A549 (cell line): ENCODE data around the gene DUSP7. TPM values are rescaled to one million over a fixed set of nuclear protein-coding genes. Genes with fewer than 3 reads are reported as not detected.

Source experiments
- ATAC-seq, 2 experiments: fragments of 200-7000 bp in 1 of 2; fragments of >200 bp in 1 of 2; cut with Nextera tagmentation in 1 of 2; cut with Tn5 transposase in 1 of 2; 3 replicates each; pipeline versions ENCODE4 v1.8.0 to v1.9.1; 2018 to 2020; ENCODE audit warnings: mild to moderate bottlenecking in 1 of 2, moderate library complexity in 1 of 2
- CTCF ChIA-PET: fragments of 300-600 bp; sonication (Branson Sonifier 250); formaldehyde crosslinking; extraction: SDS; loops from one replicate; lab custom pipeline; 2021; ENCODE audit warnings: antibody characterized with exemption, inconsistent platforms; lab: Yijun Ruan, JAX
- POLR2A ChIA-PET: fragments of 350-600 bp; formaldehyde crosslinking; extraction: SDS; loops from one replicate; lab custom pipeline; 2021; ENCODE audit warnings: antibody characterized with exemption, inconsistent platforms; lab: Yijun Ruan, JAX
- DNase-seq, 2 experiments: peaks; one replicate each; pipeline versions ENCODE4 v3.0.0 to v3.0.0-alpha.2; 2011 to 2016; ENCODE audit warnings: low read depth in 1 of 2, low spot score in 1 of 2
- FAIRE-seq: peaks from 2 replicates; lab custom pipeline; 2011; peaks lifted over from hg19 to GRCh38; lab: Jason Lieb, UNC
- H3K27ac ChIP-seq, 2 experiments: fragments of >200 bp; sonication (Bioruptor Twin); formaldehyde crosslinking; 3 replicates each; pipeline ENCODE4 v1.5.1; 2016 to 2017
- H3K4me1 ChIP-seq: fragments of >200 bp; sonication (Bioruptor Twin); formaldehyde crosslinking; 3 replicates; pipeline ENCODE4 v1.6.1; 2016
- H3K4me2 ChIP-seq: fragments of >200 bp; sonication (Bioruptor Twin); formaldehyde crosslinking; 3 replicates; pipeline ENCODE4 v1.6.1; 2016
- H3K4me3 ChIP-seq: fragments of >200 bp; sonication (Bioruptor Twin); formaldehyde crosslinking; 3 replicates; pipeline ENCODE4 v1.5.1; 2016
- H3K9me3 ChIP-seq: fragments of >200 bp; sonication (Bioruptor Twin); formaldehyde crosslinking; 3 replicates; pipeline ENCODE4 v1.6.1; 2016
- CBX2 ChIP-seq: fragments of 200-600 bp; sonication (generic); IDR thresholded peaks from 2 replicates; pipeline ENCODE4 v1.6.1; 2016; ENCODE audit warnings: low read depth, mild to moderate bottlenecking, borderline replicate concordance
- CEBPB ChIP-seq, 2 experiments: fragments of >200 bp in 1 of 2; sonication (Bioruptor Twin) in 1 of 2; formaldehyde crosslinking in 1 of 2; IDR thresholded peaks; 2 replicates each; pipeline ENCODE4 v1.6.1; 2012 to 2016
- CHD2 ChIP-seq: fragments of 150-350 bp; IDR thresholded peaks from 2 replicates; pipeline ENCODE4 v1.6.1; 2014; ENCODE audit warnings: low read length; ENCODE audit not compliant: partially characterized antibody
- CHD4 ChIP-seq: fragments of 200-600 bp; sonication (generic); IDR thresholded peaks from 2 replicates; pipeline ENCODE4 v1.6.1; 2016; ENCODE audit warnings: antibody characterized with exemption, mild to moderate bottlenecking, borderline replicate concordance
- ESRRA ChIP-seq: fragments of 150-350 bp; IDR thresholded peaks from 2 replicates; pipeline ENCODE4 v1.6.1; 2014; ENCODE audit warnings: mild to moderate bottlenecking, low read length, borderline replicate concordance
- FOSB ChIP-seq: fragments of 250-450 bp; sonication (Bioruptor Pico); IDR thresholded peaks from 2 replicates; pipeline ENCODE4 v1.5.0; 2020; ENCODE audit warnings: mild to moderate bottlenecking, moderate library complexity
- FOSL2 ChIP-seq, 2 experiments: fragments of 450-650 bp in 1 of 2; fragments of >200 bp in 1 of 2; sonication (Bioruptor Twin) in 1 of 2; formaldehyde crosslinking; IDR thresholded peaks; 2 replicates each; pipeline versions ENCODE4 v1.5.0 to v1.6.1; 2016 to 2020; ENCODE audit warnings: mild to moderate bottlenecking in 1 of 2, moderate library complexity in 1 of 2
- GATA3 ChIP-seq: IDR thresholded peaks from 2 replicates; pipeline ENCODE4 v1.6.1; 2012; ENCODE audit warnings: borderline replicate concordance
- HOXB13 ChIP-seq: fragments of 250-450 bp; sonication (Bioruptor Pico); IDR thresholded peaks from 2 replicates; pipeline ENCODE4 v1.5.0; 2020; ENCODE audit warnings: low read depth, mild to moderate bottlenecking, moderate library complexity
- HOXB5 ChIP-seq: fragments of 250-450 bp; sonication (Bioruptor Pico); IDR thresholded peaks from 2 replicates; pipeline ENCODE4 v1.5.0; 2020; ENCODE audit warnings: mild to moderate bottlenecking, moderate library complexity
- KDM5A ChIP-seq: fragments of 200-600 bp; sonication (generic); IDR thresholded peaks from 2 replicates; pipeline ENCODE4 v1.6.1; 2016; ENCODE audit warnings: antibody characterized with exemption, mild to moderate bottlenecking
- MAZ ChIP-seq: fragments of 150-350 bp; IDR thresholded peaks from 2 replicates; pipeline ENCODE4 v1.6.1; 2014; ENCODE audit warnings: antibody characterized with exemption, low read depth, low read length, borderline replicate concordance
- NPAS2 ChIP-seq: fragments of 250-450 bp; sonication (Bioruptor Pico); IDR thresholded peaks from 2 replicates; pipeline ENCODE4 v1.8.0; 2022; ENCODE audit warnings: mild to moderate bottlenecking, moderate library complexity, borderline replicate concordance
- NR3C1 ChIP-seq: fragments of >200 bp; sonication (Bioruptor Twin); formaldehyde crosslinking; IDR thresholded peaks from 3 replicates; pipeline ENCODE4 v1.6.1; 2017
- RARB ChIP-seq: fragments of 250-450 bp; sonication (Bioruptor Pico); IDR thresholded peaks from 2 replicates; pipeline ENCODE4 v1.8.0; 2021; ENCODE audit warnings: mild to moderate bottlenecking, moderate library complexity
- WGBS: methylation state at CpG from one replicate; pipeline ENCODE4 v1.1.6; 2017; ENCODE audit errors: missing lambda C conversion rate; 5-methylcytosine and 5-hydroxymethylcytosine counted together
- polyA plus RNA-seq, 4 experiments: library from polyadenylated mRNA; depleted of rRNA in 3 of 4; stranded (reverse); fragments of >200 nt; fragmentation: RNase III in 1 of 4; extraction: RNeasy Plus Mini Kit Qiagen cat#74134 plus additional on column Dnase treatment in 1 of 4; gene quantifications; 2 replicates in 3 of 4; 3 replicates in 1 of 4; pipeline ENCODE4 v1.2.3, GENCODE V29; 2011 to 2017
- TF ChIP-seq, protein P1 (sequence below): fragments of >200 bp; sonication (Bioruptor Twin); formaldehyde crosslinking; IDR thresholded peaks from 3 replicates; pipeline ENCODE4 v1.5.1; 2016
- TF ChIP-seq, protein P2 (sequence below): fragments of 150-350 bp; IDR thresholded peaks from 2 replicates; pipeline ENCODE4 v1.6.1; 2014; ENCODE audit warnings: low read depth, mild to moderate bottlenecking, low read length
- TF ChIP-seq, protein P3 (sequence below): fragments of 250-450 bp; sonication (Bioruptor Pico); IDR thresholded peaks from 2 replicates; pipeline ENCODE4 v1.5.0; 2021; ENCODE audit warnings: mild to moderate bottlenecking, moderate library complexity, borderline replicate concordance
- TF ChIP-seq, protein P4 (sequence below): fragments of >200 bp; sonication (Bioruptor Twin); formaldehyde crosslinking; IDR thresholded peaks from 3 replicates; pipeline ENCODE4 v1.6.1; 2016
- TF ChIP-seq, protein P5 (sequence below): fragments of >200 bp; sonication (Bioruptor Twin); formaldehyde crosslinking; IDR thresholded peaks from 2 replicates; pipeline ENCODE4 v1.6.1; 2016

The DUSP7 gene
- polyA plus RNA-seq, 2 of the 4 experiments (the other 2 are of a cell fraction): 4.4 to 4.8 TPM

DNA sequence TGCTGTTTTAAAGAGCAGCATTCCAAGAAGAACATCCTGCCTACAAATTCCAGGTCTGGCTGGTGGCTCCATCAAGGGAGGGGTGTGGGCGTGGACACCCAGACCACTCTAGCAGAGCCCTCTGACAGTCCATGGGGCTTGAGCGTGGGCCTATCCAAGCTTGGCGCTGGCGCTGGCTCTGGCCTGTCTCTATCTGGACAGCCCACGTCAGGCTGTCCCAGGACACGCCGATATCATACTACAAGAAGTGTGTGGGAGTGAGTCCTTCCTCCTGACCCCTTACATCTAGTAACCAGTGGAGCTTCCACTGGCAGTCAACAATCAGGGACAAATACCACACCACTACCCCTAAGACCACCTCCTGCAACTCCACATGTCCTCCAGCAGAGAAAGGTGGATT lies 17.1 kb upstream of the DUSP7 start (continued):
- TF ChIP-seq, protein P1, sequence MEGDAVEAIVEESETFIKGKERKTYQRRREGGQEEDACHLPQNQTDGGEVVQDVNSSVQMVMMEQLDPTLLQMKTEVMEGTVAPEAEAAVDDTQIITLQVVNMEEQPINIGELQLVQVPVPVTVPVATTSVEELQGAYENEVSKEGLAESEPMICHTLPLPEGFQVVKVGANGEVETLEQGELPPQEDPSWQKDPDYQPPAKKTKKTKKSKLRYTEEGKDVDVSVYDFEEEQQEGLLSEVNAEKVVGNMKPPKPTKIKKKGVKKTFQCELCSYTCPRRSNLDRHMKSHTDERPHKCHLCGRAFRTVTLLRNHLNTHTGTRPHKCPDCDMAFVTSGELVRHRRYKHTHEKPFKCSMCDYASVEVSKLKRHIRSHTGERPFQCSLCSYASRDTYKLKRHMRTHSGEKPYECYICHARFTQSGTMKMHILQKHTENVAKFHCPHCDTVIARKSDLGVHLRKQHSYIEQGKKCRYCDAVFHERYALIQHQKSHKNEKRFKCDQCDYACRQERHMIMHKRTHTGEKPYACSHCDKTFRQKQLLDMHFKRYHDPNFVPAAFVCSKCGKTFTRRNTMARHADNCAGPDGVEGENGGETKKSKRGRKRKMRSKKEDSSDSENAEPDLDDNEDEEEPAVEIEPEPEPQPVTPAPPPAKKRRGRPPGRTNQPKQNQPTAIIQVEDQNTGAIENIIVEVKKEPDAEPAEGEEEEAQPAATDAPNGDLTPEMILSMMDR: no peak
- TF ChIP-seq CEBPB (IDR thresholded peaks at IDR 0.05) (no peak), HOXB13 (CRISPR knock-in tag) (no peak), KDM5A (no peak), FOSB (CRISPR knock-in tag) (no peak), NPAS2 (CRISPR knock-in tag) (no peak), CHD2 (no peak)
- TF ChIP-seq, protein P2, sequence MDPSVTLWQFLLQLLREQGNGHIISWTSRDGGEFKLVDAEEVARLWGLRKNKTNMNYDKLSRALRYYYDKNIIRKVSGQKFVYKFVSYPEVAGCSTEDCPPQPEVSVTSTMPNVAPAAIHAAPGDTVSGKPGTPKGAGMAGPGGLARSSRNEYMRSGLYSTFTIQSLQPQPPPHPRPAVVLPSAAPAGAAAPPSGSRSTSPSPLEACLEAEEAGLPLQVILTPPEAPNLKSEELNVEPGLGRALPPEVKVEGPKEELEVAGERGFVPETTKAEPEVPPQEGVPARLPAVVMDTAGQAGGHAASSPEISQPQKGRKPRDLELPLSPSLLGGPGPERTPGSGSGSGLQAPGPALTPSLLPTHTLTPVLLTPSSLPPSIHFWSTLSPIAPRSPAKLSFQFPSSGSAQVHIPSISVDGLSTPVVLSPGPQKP: no peak
- TF ChIP-seq, protein P3, sequence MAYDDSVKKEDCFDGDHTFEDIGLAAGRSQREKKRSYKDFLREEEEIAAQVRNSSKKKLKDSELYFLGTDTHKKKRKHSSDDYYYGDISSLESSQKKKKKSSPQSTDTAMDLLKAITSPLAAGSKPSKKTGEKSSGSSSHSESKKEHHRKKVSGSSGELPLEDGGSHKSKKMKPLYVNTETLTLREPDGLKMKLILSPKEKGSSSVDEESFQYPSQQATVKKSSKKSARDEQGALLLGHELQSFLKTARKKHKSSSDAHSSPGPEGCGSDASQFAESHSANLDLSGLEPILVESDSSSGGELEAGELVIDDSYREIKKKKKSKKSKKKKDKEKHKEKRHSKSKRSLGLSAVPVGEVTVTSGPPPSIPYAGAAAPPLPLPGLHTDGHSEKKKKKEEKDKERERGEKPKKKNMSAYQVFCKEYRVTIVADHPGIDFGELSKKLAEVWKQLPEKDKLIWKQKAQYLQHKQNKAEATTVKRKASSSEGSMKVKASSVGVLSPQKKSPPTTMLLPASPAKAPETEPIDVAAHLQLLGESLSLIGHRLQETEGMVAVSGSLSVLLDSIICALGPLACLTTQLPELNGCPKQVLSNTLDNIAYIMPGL (CRISPR knock-in tag): no peak
- TF ChIP-seq, protein P4, sequence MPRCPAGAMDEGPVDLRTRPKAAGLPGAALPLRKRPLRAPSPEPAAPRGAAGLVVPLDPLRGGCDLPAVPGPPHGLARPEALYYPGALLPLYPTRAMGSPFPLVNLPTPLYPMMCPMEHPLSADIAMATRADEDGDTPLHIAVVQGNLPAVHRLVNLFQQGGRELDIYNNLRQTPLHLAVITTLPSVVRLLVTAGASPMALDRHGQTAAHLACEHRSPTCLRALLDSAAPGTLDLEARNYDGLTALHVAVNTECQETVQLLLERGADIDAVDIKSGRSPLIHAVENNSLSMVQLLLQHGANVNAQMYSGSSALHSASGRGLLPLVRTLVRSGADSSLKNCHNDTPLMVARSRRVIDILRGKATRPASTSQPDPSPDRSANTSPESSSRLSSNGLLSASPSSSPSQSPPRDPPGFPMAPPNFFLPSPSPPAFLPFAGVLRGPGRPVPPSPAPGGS: no peak

DNA sequence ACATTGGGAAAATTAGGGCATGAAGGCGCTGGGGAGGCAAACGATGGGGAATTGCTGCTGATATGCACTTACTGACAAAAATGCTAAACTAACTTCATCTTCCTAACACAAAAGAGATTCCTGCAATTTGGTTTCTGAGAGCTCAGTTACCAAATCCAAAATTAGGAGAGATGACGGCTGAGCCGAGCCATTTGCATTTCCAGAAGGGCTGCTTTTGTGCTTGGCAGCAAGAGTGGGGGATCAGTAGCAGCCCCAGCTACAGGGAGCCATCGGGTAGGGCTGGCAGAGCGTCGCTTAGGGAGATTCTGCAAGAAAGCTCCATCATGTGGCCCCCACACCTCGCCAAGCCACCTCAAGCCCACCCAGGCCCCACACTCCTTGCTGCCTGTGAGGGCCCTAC lies 16.1 kb upstream of the DUSP7 start:
- H3K4me3 ChIP-seq: no peak overlapping the region
- no peak overlapping the region for H3K27ac ChIP-seq
- no peaks in the 10 kb centered on the region for H3K4me1 ChIP-seq
- CTCF ChIA-PET: interaction anchor here (0.7 kb wide), 1 partner anchor 71 kb away, joined by 4 read pairs; no protein-coding TSS in a partner anchor
- 94% methylated on average over 8 of the region's 8 CpGs for WGBS
- FAIRE-seq (no peak), DNase-seq (no peak), ATAC-seq (no peak)
- TF ChIP-seq NPAS2 (CRISPR knock-in tag): no peak
- no peak for TF ChIP-seq MAZ
- no peak for TF ChIP-seq NR3C1
- no peak for TF ChIP-seq CHD4
- no peak for TF ChIP-seq FOSL2 (IDR thresholded peaks at IDR 0.05)
- no peak for TF ChIP-seq FOSL2 (CRISPR knock-in tag; IDR thresholded peaks at IDR 0.05)
- TF ChIP-seq HOXB5 (CRISPR knock-in tag): no peak
- no peak overlapping the region for H3K4me2 ChIP-seq
- POLR2A ChIA-PET: no interaction called here
- H3K9me3 ChIP-seq: no peaks in the 10 kb centered on the region

DNA sequence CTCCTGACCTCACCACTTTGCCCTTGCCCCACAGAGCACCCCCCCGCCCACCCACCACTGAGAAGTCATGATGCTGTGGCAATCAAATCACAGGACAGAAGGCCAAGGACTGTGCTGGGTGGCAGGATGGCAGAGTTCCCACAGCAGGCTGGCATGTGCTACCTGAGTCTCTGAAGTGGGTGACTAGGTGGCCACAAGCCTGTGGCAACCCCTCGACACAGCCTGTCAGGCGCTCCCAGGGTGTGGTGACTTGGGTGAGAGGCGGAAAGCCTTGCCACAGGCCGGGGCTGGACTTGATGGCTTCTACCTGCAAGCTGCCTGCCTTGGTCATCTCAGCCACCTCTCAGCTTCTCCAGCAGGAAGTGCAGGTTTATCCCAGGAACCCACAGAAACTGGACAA lies 15.6 kb upstream of the DUSP7 start:
- Histone ChIP-seq H3K4me2 (no peak overlapping the region), H3K27ac (no peak overlapping the region), H3K4me3 (no peak overlapping the region), H3K4me1 (no peaks in the 10 kb centered on the region), H3K9me3 (no peaks in the 10 kb centered on the region)
- WGBS: 57% methylated on average over 1 of the region's 5 CpGs
- ATAC-seq (no peak), DNase-seq (no peak), FAIRE-seq (no peak)
- ChIA-PET POLR2A (no interaction called here), CTCF (no interaction called here)
- TF ChIP-seq RARB (CRISPR knock-in tag): no peak
- TF ChIP-seq CBX2: no peak
- no peak for TF ChIP-seq GATA3
- no peak for TF ChIP-seq ESRRA
- TF ChIP-seq CHD2: no peak
- TF ChIP-seq, protein P5, sequence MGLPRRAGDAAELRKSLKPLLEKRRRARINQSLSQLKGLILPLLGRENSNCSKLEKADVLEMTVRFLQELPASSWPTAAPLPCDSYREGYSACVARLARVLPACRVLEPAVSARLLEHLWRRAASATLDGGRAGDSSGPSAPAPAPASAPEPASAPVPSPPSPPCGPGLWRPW: no peak
- TF ChIP-seq, all 56 proteins: peak for 0
